GM12878 (cell line): ENCODE measurements around the gene ZNF283.
"Not testable (repeated sequence)": the region's sequence is repeated elsewhere in the genome, so short reads cannot be mapped to it uniquely, and the experiment has no call there.

ENCODE experiments used
- BCL3 ChIP-seq: IDR thresholded peaks from 2 replicates; pipeline ENCODE4 v1.6.1; 2011; ENCODE audit warnings: borderline replicate concordance, low read depth, mild to moderate bottlenecking, moderate library complexity, low read length; ENCODE audit not compliant: insufficient read depth, poor library complexity, severe bottlenecking
- CBX5 ChIP-seq: sonication (generic); IDR thresholded peaks from 2 replicates; pipeline ENCODE4 v1.6.1; 2016; ENCODE audit warnings: low read depth, moderate library complexity, mild to moderate bottlenecking, inconsistent platforms
- CTCF ChIP-seq, 3 experiments: IDR thresholded peaks in 2 of 3; conservative IDR thresholded peaks in 1 of 3; 2 replicates each; pipeline ENCODE4 v1.5.1; 2011; ENCODE audit warnings: low read depth in 3 of 3, low read length in 3 of 3, mild to moderate bottlenecking in 3 of 3, control low read depth in 2 of 3, moderate library complexity in 2 of 3, inconsistent platforms in 1 of 3, mixed read lengths in 1 of 3; ENCODE audit not compliant: control insufficient read depth in 2 of 3, insufficient read depth in 1 of 3; ENCODE audit errors: extremely low read depth in 1 of 3
- ELK1 ChIP-seq: IDR thresholded peaks from 2 replicates; pipeline ENCODE4 v1.6.1; 2012; ENCODE audit warnings: low read depth, low read length, improper control_type of control experiment
- ESRRA ChIP-seq: IDR thresholded peaks from 2 replicates; pipeline ENCODE4 v1.6.1; 2012; ENCODE audit warnings: mild to moderate bottlenecking, low read length, improper control_type of control experiment
- IKZF1 ChIP-seq: fragments of 450-650 bp; conservative IDR thresholded peaks from 2 replicates; pipeline ENCODE4 v1.6.1; 2017; ENCODE audit warnings: antibody characterized with exemption, mild to moderate bottlenecking
- JUNB ChIP-seq: IDR thresholded peaks from 2 replicates; pipeline ENCODE4 v1.6.1; 2016; ENCODE audit warnings: antibody characterized with exemption, mild to moderate bottlenecking
- MYC ChIP-seq: IDR thresholded peaks from 2 replicates; pipeline ENCODE4 v1.6.1; 2011; ENCODE audit warnings: mild to moderate bottlenecking, low read length, moderate library complexity, inconsistent platforms; ENCODE audit not compliant: insufficient read depth, insufficient replicate concordance, insufficient read length, severe bottlenecking
- POLR2A ChIP-seq: IDR thresholded peaks from 2 replicates; pipeline ENCODE4 v1.6.1; 2011; ENCODE audit warnings: low read depth, mild to moderate bottlenecking, low read length
- POLR2AphosphoS2 ChIP-seq: IDR thresholded peaks from 2 replicates; pipeline ENCODE4 v1.6.1; 2011; ENCODE audit warnings: low read depth, mild to moderate bottlenecking, low read length, improper control_type of control experiment, moderate library complexity
- POLR2AphosphoS5 ChIP-seq: IDR thresholded peaks from 2 replicates; pipeline ENCODE4 v1.6.1; 2011; ENCODE audit warnings: mild to moderate bottlenecking, low read length, inconsistent platforms
- RFX5 ChIP-seq: IDR thresholded peaks from 2 replicates; pipeline ENCODE4 v1.6.1; 2011; ENCODE audit warnings: low read depth, low read length, improper control_type of control experiment

GRCh38 chr19:43823856-43824255, 3.3 kb upstream of the ZNF283 start:
- not testable (repeated sequence) for TF ChIP-seq POLR2A; ESRRA; MYC; POLR2AphosphoS2; RFX5; IKZF1; POLR2AphosphoS5; CBX5; ELK1; CTCF (IDR thresholded peaks at IDR 0.05 in 2 of 3, conservative IDR thresholded peaks at IDR 0.05 in 1 of 3; ENCODE audit: control insufficient read depth in 2 of 3, extremely low read depth in 1 of 3, insufficient read depth in 1 of 3, low read depth in 3 of 3, low read length in 3 of 3); JUNB; BCL3
